HG03378 (cell line): ENCODE data around the gene ROBO3.

Experiments
- ATAC-seq: cut with Tn5 transposase; IDR thresholded peaks from one replicate; pipeline ENCODE4 v1.9.1; 2021; ENCODE audit warnings: mild to moderate bottlenecking, moderate library complexity; ENCODE audit not compliant: unreplicated experiment

The ROBO3 gene

GRCh38 chr11:124841840-124842239 lies 23.4 kb upstream of the ROBO3 start:
- ATAC-seq = no peak

- ATAC-seq = no peak
Measured at GRCh38 chr11:124842305-124842704, 22.9 kb upstream of the ROBO3 start.

DNA sequence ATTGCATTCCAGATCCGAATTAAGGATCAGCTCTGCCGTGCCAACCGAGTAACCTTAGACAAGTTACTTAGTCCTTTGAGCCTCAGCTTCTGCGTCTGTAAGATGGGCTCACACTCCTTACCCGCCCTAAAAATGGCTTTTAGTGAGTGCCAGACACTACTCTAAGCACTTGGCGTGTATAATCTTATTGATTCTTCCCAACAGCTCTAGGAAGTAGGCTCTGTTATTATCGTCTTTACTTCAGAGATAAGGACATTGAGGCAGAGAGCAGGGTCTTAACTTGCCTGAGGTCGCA lies 21.7 kb upstream of the ROBO3 start:
- no peak for ATAC-seq

DNA sequence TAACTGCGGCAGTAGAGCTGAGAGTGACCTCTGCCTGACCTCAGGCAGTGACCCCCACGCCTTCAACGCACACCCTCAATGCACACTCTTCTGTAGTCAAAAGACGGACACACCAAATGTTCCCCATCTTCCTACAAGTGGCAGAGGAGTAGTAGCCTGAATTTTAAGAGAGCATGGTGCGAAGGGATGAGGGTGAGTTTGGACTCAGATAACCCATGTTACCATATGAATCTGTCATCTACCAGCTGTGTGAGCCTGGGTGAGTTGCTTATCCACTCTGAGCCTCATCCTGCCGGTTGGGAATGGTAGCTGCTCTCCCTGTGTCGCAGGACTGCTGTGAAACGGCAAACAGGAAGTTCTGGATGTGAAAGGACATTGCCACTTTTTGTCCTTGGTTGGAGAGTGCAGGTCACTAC lies 20.6 kb upstream of the ROBO3 start:
- no peak for ATAC-seq

DNA sequence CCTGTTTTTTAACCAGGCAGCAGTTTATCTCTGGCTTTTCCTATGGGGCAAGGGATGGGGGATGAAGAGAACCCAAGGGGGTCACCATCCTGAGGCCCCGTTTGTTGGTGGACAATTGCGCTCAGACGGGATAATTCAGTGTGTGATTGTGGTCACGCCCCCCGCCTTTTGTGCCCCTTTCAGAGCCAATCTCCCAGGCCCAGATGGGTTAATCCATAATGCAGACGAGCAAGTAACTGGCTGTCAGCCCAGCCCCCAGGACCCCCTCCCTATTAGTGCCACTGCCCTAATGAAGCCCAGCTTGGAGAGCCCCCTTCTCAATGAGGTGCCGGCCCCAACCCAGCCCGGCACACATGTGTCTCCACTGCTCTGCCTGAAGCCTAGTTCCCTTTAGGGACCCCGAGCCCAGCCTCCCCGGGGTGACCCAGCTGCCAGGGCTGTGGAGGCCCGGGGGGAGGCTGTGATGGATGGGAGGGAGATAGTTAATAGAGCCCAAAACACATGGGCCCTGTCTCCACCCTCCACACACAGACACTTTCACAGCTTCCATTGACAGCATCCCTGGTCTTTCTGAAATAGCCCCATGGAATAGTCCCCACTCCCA lies 19.1 kb upstream of the ROBO3 start:
- ATAC-seq = no peak

DNA sequence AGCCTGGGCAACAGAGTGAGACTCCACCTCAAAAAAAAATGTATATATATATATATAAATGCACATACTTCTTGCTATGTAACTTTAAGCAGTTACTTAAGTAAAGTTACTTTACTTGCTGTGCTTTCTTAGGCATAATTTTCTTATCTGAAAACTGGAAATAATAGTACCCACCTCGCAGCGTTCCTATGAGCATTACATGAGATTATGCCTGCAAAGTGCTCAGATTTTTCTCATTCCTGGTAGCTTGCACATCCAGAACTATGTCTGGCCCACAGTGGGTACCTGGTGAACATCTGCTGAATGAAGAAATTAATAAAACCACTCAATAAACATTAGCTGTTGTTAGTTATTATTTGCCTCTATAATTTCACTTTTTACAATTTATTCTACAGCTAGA lies 6.1 kb upstream of the ROBO3 start:
- ATAC-seq = no peak

DNA sequence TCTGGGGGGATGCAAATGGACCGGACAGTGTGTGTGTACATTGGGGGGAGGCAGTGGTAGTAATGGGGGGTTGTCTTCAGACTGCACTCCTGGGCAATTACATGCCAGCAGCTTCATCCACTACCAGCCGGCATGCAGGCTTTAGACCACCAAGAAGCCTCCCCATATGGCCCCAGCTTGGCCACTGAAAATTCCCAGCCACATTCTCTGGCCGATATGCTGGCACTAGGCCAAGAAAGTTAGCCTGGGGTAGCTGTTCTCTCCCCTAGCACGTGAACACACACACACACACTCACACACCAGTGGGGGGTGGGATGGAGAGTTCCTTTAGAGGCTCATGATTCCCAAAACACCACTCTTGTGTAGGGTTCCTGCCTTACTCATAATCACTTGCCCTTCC lies 3.6 kb upstream of the ROBO3 start:
- ATAC-seq = no peak

GRCh38 chr11:124863137-124863825 lies 2.0 kb upstream of the ROBO3 start:
- no peak for ATAC-seq

DNA sequence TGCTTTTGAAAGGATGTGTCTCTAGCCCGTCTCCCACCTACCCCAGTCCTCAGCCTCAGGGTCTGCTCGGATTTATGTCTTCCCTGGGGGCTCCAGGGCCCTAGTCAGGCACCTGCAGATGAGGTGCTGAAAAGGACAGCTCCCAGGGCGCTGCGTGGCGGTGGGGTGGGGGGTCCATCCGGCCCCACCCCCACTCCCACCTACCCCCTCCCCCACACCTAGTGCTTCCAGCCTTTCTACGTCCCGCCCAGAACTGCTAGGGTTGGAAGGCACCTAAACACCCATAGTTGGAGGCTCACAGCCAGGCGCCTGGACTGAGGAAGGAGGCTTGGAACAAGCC lies 1.4 kb upstream of the ROBO3 start:
- no peak for ATAC-seq

GRCh38 chr11:124864176-124864891 lies 898 bp upstream of the ROBO3 start:
- no peak for ATAC-seq

GRCh38 chr11:124864892-124865180 lies 396 bp upstream of the ROBO3 start:
- no peak for ATAC-seq

DNA sequence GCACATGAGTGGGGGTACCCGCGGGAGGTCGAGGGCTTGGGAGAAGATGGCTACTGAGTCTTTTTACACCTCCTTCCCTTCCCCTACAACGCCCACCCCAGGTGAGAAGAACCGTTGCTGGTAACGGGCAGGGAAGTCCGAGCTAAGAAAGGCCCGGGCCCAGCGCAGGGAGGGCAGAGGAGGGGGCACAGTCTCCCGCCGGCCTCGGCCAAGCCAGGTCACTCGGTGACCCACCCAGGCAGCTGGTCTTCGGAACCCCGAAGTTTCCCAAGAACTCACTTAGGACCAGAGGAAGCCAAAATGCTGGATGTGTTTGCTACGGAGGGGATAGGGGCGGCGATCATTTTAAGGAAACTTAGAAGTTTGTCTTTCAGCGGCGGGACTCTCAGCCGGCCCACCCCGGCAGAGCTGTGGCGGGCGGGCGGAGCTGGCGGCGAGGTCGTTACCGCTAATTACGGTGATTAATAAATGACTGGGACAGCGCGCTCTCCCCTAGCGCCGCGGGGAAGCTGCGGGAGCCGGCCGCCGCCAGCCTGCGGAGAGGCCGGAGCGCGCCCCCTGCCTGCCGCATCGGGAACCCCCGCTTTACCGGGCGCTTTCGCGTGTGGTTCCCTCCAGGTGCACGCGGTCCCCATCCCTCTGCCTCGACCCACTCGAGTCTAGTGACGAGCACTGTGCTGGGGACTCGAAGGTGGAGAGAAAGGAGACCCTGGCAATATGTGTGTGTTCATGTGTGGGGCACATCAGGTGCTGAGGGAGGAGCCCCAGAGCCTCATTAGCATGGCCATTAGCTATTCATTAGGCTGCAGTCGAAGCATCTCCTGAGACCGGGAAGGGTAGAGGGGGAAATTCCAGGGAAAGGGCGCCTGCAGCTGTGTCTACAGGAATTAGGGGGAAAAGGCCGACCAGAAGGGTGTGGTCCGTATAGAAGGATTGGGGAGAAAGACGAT lies 945 bp downstream of the ROBO3 start:
- ATAC-seq = no peak

DNA sequence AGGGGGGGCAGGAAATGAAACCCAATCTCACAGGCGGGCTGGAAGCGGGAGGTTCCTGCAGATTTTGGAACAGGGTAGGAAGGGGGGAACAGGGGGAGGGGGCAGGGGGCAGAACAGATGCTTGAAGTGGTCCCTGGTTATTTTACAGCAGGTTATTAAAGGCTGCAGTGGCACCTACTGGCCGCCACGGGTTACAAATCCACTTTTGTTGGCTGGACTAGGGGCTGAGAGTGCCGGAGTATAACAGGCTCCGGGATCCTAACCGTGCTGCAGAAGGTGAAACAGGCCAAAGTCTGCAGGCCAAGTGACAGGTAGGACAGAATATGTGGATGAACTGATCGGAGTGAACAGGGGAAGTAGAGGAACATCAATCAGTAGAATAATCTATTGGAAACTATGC lies 2.5 kb downstream of the ROBO3 start:
- ATAC-seq = peak; percentile 50

DNA sequence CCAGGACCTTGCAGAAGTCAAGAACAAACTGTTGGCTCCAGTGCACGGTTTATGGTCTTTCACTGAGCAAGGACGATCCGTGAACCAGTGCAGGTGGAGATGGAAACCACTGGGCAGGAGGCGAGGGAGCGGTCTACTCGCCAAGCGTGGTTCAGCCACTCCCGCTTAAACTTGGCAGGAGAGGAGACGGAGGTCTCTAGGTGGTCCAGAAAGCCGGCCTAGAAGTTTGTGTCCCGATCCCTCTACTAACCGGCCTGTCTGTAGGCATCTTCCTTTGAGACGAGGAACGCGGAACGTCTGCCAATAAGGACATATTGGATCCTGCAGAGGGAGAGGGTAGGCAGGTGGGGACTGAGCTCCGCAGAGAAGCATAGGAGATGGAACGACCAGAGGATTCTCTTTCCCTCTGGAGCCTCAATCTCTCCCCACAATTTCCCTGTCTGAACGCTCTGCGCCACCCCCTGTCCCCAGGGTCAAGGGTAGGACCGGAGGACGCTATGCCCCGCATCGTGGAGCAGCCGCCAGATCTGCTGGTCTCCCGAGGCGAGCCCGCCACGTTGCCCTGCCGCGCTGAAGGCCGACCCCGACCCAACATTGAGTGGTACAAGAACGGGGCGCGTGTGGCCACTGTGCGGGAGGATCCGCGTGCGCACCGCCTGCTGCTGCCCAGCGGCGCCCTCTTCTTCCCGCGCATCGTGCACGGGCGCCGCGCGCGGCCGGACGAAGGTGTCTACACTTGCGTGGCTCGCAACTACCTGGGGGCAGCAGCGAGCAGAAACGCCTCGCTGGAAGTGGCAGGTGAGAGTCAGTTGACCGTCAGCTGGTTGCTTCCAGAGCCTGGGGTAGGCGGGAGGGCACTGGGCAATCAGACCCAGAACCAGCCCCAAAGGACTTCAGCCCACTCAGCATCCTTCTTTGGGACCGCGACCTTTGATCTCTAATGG lies 3.4 kb downstream of the ROBO3 start:
- no peak for ATAC-seq

GRCh38 chr11:124869331-124869730 lies 4.1 kb downstream of the ROBO3 start:
- no peak for ATAC-seq

DNA sequence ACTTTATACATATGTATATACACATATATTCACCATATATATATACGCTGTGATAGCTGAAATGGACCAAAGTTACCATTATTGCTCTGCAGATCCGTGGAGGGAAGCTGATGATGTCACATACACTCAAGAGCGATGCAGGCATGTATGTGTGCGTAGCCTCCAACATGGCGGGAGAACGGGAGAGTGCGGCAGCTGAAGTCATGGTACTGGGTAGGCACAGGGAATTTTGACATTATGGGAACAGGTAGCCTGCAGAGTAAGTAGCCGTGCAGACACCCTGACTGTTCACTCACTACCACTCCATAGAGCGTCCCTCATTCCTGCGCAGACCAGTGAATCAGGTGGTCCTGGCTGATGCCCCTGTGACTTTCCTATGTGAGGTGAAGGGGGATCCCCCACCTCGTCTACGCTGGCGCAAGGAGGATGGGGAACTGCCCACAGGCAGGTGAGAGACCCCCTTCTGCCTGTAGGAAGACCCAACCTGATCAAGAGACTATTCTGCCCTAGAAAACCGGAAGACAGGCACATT lies 4.7 kb downstream of the ROBO3 start:
- ATAC-seq = no peak

DNA sequence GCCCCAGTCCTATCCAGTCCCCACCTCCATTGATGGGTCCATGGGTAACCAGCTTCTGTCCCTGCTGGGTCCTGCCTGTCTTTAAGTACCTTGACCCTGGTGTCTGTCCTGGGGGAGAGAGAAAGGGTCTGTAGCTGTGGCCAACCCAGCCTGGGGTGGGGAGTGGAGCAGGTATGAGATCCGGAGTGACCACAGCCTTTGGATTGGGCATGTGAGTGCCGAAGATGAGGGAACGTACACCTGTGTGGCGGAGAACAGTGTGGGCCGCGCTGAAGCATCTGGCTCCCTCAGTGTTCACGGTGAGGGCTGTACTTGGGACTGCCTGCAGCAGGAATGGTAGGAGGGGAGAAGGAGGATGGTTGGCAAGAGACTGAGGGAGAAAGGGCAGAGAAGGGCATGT lies 5.2 kb downstream of the ROBO3 start:
- ATAC-seq = no peak

DNA sequence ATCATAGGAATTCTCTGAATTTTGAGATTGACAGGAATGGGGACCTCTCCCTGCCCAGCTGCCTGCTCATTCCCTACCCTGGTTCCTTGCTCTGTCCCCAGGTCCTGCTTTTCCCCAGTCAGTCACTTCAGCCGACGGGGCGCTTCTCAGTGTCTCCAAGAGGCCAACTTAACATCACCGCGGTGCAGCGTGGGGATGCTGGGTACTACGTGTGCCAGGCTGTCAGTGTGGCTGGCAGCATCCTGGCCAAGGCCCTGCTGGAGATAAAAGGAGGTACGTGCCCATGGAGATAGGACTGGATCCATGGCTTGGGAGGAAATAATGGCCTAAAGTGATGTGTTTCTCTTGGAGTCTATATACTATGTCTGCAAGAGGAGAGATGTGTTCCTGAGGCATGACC lies 7.0 kb downstream of the ROBO3 start:
- no peak for ATAC-seq

DNA sequence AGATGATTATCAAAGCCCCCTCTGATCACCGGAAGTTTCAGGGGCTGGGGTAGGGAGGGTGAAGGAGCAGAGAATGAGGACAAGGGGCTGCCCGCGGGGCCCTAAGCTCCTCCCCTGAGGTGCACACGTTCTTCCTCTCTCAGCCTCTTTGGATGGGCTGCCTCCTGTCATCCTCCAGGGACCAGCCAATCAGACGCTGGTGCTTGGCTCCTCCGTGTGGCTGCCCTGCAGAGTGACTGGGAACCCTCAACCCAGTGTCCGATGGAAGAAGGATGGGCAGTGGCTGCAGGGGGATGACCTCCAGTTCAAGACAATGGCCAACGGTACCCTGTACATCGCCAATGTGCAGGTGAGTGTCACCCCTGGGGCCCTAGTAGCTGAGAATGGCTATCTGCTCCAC lies 7.5 kb downstream of the ROBO3 start:
- no peak for ATAC-seq

DNA sequence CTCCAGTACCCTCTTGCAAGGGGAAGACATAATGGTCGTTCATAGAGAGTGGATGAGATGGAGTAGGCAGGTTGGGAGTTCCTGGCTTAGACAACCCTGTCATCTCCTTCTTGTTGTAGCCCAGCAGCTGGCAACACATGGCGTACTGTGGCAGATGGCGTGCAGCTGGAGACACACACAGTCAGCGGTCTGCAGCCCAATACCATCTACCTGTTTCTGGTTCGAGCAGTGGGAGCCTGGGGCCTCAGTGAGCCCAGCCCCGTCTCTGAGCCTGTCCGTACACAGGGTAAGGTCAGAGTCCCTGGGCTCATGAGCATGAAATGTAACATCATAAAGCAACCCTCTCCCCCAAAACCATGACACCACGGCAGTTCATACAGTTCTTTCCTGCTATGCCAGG lies 8.7 kb downstream of the ROBO3 start:
- ATAC-seq = no peak
